Erythroblast (primary cell): Measurements from ENCODE around the gene LYPD4.

ENCODE experiments used
- GATA1 ChIP-seq: IDR thresholded peaks from 2 replicates; pipeline ENCODE4 v1.6.1; 2011; ENCODE audit warnings: low read depth, mild to moderate bottlenecking, control low read depth, low read length, moderate library complexity
- POLR2A ChIP-seq: IDR thresholded peaks from 2 replicates; pipeline ENCODE4 v1.6.1; 2011; ENCODE audit warnings: mild to moderate bottlenecking, low read length

DNA sequence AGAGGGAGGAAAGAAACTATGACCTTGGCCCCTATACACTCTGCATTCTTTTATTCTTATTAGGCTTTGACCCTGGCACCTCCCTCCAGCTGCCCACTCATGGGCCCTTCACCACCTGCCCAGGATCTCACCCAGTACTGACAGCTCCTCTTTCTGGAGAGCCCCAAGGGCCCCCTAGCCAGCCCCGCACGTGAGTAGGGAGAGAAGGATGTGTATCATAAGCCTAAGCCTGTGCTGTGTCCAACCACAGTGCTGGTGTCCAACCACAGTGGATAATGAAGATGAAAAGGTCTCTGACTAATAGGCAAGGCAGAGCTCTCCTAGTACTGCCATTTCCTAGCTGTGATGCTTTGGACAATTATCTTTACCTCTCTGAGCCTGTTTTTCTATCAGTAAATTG, 4.6 kb upstream of the LYPD4 start:
- TF ChIP-seq POLR2A: no peak
- no peak for TF ChIP-seq GATA1
